ENCODE data around the gene TEX28.
"Not testable (repeated sequence)": the region's sequence is repeated elsewhere in the genome, so short reads cannot be mapped to it uniquely, and the experiment has no call there.

The TEX28 gene

GRCh38 chrX:154310616-154311536 is 16.0 kb upstream of the TEX28 start:
- no peak for DNase-seq (ENCODE audit: low spot score)

GRCh38 chrX:154309041-154309775 is 14.3 kb upstream of the TEX28 start:
- DNase-seq (ENCODE audit: low spot score) = no peak

GRCh38 chrX:154308108-154308946 is 13.4 kb upstream of the TEX28 start:
- DNase-seq (ENCODE audit: low spot score) = peak; percentile 45

- no peak for DNase-seq (ENCODE audit: low spot score)
Observed at GRCh38 chrX:154307202-154307601, 12.3 kb upstream of the TEX28 start.

- DNase-seq (ENCODE audit: low spot score) = no peak
Observed at GRCh38 chrX:154305541-154306205, 10.7 kb upstream of the TEX28 start.

GRCh38 chrX:154304846-154305245 is 9.9 kb upstream of the TEX28 start:
- DNase-seq (ENCODE audit: low spot score) = no peak

GRCh38 chrX:154303476-154303875 is 8.6 kb upstream of the TEX28 start:
- no peak for DNase-seq (ENCODE audit: low spot score)

GRCh38 chrX:154302998-154303397 is 8.1 kb upstream of the TEX28 start:
- not testable (repeated sequence) for DNase-seq (ENCODE audit: low spot score)

- DNase-seq (ENCODE audit: low spot score) = no peak
Observed at GRCh38 chrX:154300816-154301215, 5.9 kb upstream of the TEX28 start.

GRCh38 chrX:154298312-154298711 is 3.4 kb upstream of the TEX28 start:
- no peak for DNase-seq (ENCODE audit: low spot score)

GRCh38 chrX:154296731-154297130 is 1.8 kb upstream of the TEX28 start:
- no peak for DNase-seq (ENCODE audit: low spot score)

- DNase-seq (ENCODE audit: low spot score) = no peak
Observed at GRCh38 chrX:154295664-154296310, 863 bp upstream of the TEX28 start, which contains the start of gene TKTL1. TKTL1 (plus strand) TSS chrX:154295795; CDS start chrX:154295860, 65 bp downstream.

- DNase-seq (ENCODE audit: low spot score) = not testable (repeated sequence)
Observed at GRCh38 chrX:154286406-154286805, 8.5 kb downstream of the TEX28 start.

GRCh38 chrX:154284489-154285338 is 10.2 kb downstream of the TEX28 start:
- DNase-seq (ENCODE audit: low spot score) = not testable (repeated sequence)

GRCh38 chrX:154269245-154269644 is 25.7 kb downstream of the TEX28 start:
- not testable (repeated sequence) for DNase-seq (ENCODE audit: low spot score)

GRCh38 chrX:154263072-154263471 is 31.9 kb downstream of the TEX28 start:
- not testable (repeated sequence) for DNase-seq (ENCODE audit: low spot score)

- not testable (repeated sequence) for DNase-seq (ENCODE audit: low spot score)
Observed at GRCh38 chrX:154258711-154259110, 36.2 kb downstream of the TEX28 start.

GRCh38 chrX:154257282-154257681 is 37.6 kb downstream of the TEX28 start, which contains the start of gene OPN1MW3:
OPN1MW3 (plus strand) TSS chrX:154257582; CDS start chrX:154257620, 38 bp downstream.
- DNase-seq (ENCODE audit: low spot score) = not testable (repeated sequence)

- not testable (repeated sequence) for DNase-seq (ENCODE audit: low spot score)
Observed at GRCh38 chrX:154248076-154248475, 46.8 kb downstream of the TEX28 start.

All from germinal center (tissue), 1 donor.